ENCODE measurements around the gene NAA20. TPM values are rescaled to one million over a fixed set of nuclear protein-coding genes. Genes with fewer than 3 reads are reported as not detected.

Gene NAA20
- total RNA-seq, 1 donor from 2014 or later, result 111 TPM

- H3K4me3 ChIP-seq (ENCODE audit: low read depth, low read length), result peak overlapping the region; percentile 81
- H3K27me3 ChIP-seq (ENCODE audit: control insufficient read depth, insufficient read depth, low read length), result no peaks in the 10 kb centered on the region
- TF ChIP-seq CTCF (IDR thresholded peaks at IDR 0.05; ENCODE audit: insufficient read depth, low read length, severe bottlenecking), result no peak
- H3K36me3 ChIP-seq (ENCODE audit: control insufficient read depth, insufficient read depth, low read length), result peaks cover 8% of the 10 kb centered on the region
- DNase-seq (ENCODE audit: low read depth) (no peak), FAIRE-seq (no peak)
Measured at GRCh38 chr20:19975436-19975799, 41.7 kb upstream of the NAA20 start.

- no peak for TF ChIP-seq CTCF (IDR thresholded peaks at IDR 0.05; ENCODE audit: insufficient read depth, low read length, severe bottlenecking)
- peak; percentile 32 for DNase-seq (ENCODE audit: low read depth)
- Histone ChIP-seq H3K36me3 (ENCODE audit: control insufficient read depth, insufficient read depth, low read length) (peaks cover 10% of the 10 kb centered on the region), H3K27me3 (ENCODE audit: control insufficient read depth, insufficient read depth, low read length) (no peaks in the 10 kb centered on the region), H3K4me3 (ENCODE audit: low read depth, low read length) (peak overlapping the region; percentile 81)
- FAIRE-seq, result no peak
Measured at GRCh38 chr20:19975901-19976300, 41.3 kb upstream of the NAA20 start.

- peaks cover 10% of the 10 kb centered on the region for H3K36me3 ChIP-seq (ENCODE audit: control insufficient read depth, insufficient read depth, low read length)
- peak overlapping the region; percentile 81 for H3K4me3 ChIP-seq (ENCODE audit: low read depth, low read length)
- peak; percentile 74 for DNase-seq (ENCODE audit: low read depth)
- FAIRE-seq, result no peak
- TF ChIP-seq CTCF (IDR thresholded peaks at IDR 0.05; ENCODE audit: insufficient read depth, low read length, severe bottlenecking), result no peak
- no peaks in the 10 kb centered on the region for H3K27me3 ChIP-seq (ENCODE audit: control insufficient read depth, insufficient read depth, low read length)
Measured at GRCh38 chr20:19976595-19977372, 40.4 kb upstream of the NAA20 start.

- no peak for DNase-seq (ENCODE audit: low read depth)
- H3K27me3 ChIP-seq (ENCODE audit: control insufficient read depth, insufficient read depth, low read length), result no peaks in the 10 kb centered on the region
- no peak for FAIRE-seq
- H3K4me3 ChIP-seq (ENCODE audit: low read depth, low read length), result peak overlapping the region; percentile 81
- peaks cover 16% of the 10 kb centered on the region for H3K36me3 ChIP-seq (ENCODE audit: control insufficient read depth, insufficient read depth, low read length)
- TF ChIP-seq CTCF (IDR thresholded peaks at IDR 0.05; ENCODE audit: insufficient read depth, low read length, severe bottlenecking), result no peak
Measured at GRCh38 chr20:19977373-19977770, 39.8 kb upstream of the NAA20 start.

- FAIRE-seq (no peak), DNase-seq (ENCODE audit: low read depth) (no peak)
- no peak overlapping the region for H3K4me3 ChIP-seq (ENCODE audit: low read depth, low read length)
Measured at GRCh38 chr20:19978511-19979210, 38.5 kb upstream of the NAA20 start.

More at GRCh38 chr20:19978511-19979210, 38.5 kb upstream of the NAA20 start:
- TF ChIP-seq CTCF (IDR thresholded peaks at IDR 0.05; ENCODE audit: insufficient read depth, low read length, severe bottlenecking), result no peak
- Histone ChIP-seq H3K36me3 (ENCODE audit: control insufficient read depth, insufficient read depth, low read length) (peaks cover 20% of the 10 kb centered on the region), H3K27me3 (ENCODE audit: control insufficient read depth, insufficient read depth, low read length) (no peaks in the 10 kb centered on the region)

Measured in bronchial epithelial cell (primary cell).